Left ventricle myocardium inferior (tissue), 1 donor: ENCODE results near the gene MXI1. TPM values are rescaled to one million over a fixed set of nuclear protein-coding genes. Genes with fewer than 3 reads are reported as not detected.
A peak's percentile ranks its signal among the peaks of the same experiment; 100 is the strongest.

Source experiments
- DNase-seq: peaks from one replicate; pipeline ENCODE4 v3.0.0-alpha.2; 2020
- H3K27ac ChIP-seq: fragments of 200-600 bp; replicated peaks from 2 replicates; pipeline ENCODE4 v1.8.0; 2021
- H3K27me3 ChIP-seq: fragments of 200-600 bp; 2 replicates; pipeline ENCODE4 v1.8.0; 2021; ENCODE audit warnings: low read depth
- H3K36me3 ChIP-seq: fragments of 200-600 bp; 2 replicates; pipeline ENCODE4 v1.8.0; 2021
- H3K4me1 ChIP-seq: fragments of 200-600 bp; 2 replicates; pipeline ENCODE4 v1.8.0; 2021
- H3K4me3 ChIP-seq: fragments of 200-600 bp; 2 replicates; pipeline ENCODE4 v1.8.0; 2021; ENCODE audit warnings: mild to moderate bottlenecking, moderate library complexity
- H3K9me3 ChIP-seq: fragments of 200-600 bp; replicated peaks from 2 replicates; pipeline ENCODE4 v1.8.0; 2021
- CTCF ChIP-seq: fragments of 200-600 bp; IDR thresholded peaks from 2 replicates; pipeline ENCODE4 v1.8.0; 2021; ENCODE audit warnings: antibody characterized with exemption, mild to moderate bottlenecking, borderline replicate concordance
- intact Hi-C: fragments of 100-400 bp; cut with micrococcal nuclease; formaldehyde crosslinking; loops from one replicate; pipeline ENCODE4 v1.11.0; 2022
- total RNA-seq: library from RNA; stranded (reverse); fragmentation: NEBNext Ultra II Directional; extraction: Animal tissue kit (Norgen Biotek cat#: 25700); gene quantifications from one replicate; pipeline ENCODE4 v1.2.1, GENCODE V29; 2021
- donor health status: DM: no; HTN: yes; CAD: no; lungs with severe emphysema.

Gene MXI1
- total RNA-seq, 1 donor from 2014 or later = 60.0 TPM

- peaks cover 16% of the 10 kb centered on the region for H3K36me3 ChIP-seq
- DNase-seq = no peak
- H3K27ac ChIP-seq = peak overlapping the region; percentile 96
- peaks cover 51% of the 10 kb centered on the region for H3K4me1 ChIP-seq
- H3K4me3 ChIP-seq = peak overlapping the region; percentile 90
- TF ChIP-seq CTCF = peak; percentile 71
- no peaks in the 10 kb centered on the region for H3K27me3 ChIP-seq
- intact Hi-C loops = no loop called here
- H3K9me3 ChIP-seq = no peaks in the 10 kb centered on the region
These were observed 98.5 kb downstream of the MXI1 start for GRCh38 chr10:110305767-110306451.

GRCh38 chr10:110306452-110306768, 99.0 kb downstream of the MXI1 start:
- TF ChIP-seq CTCF = no peak
- H3K4me3 ChIP-seq = no peak overlapping the region
- peaks cover 51% of the 10 kb centered on the region for H3K4me1 ChIP-seq
- no peak for DNase-seq
- no peaks in the 10 kb centered on the region for H3K27me3 ChIP-seq
- intact Hi-C loops = no loop called here
- H3K9me3 ChIP-seq = no peaks in the 10 kb centered on the region
- peaks cover 16% of the 10 kb centered on the region for H3K36me3 ChIP-seq
- peak overlapping the region; percentile 96 for H3K27ac ChIP-seq

- intact Hi-C loops = no loop called here
- TF ChIP-seq CTCF = no peak
- Histone ChIP-seq H3K9me3 (no peaks in the 10 kb centered on the region), H3K27me3 (no peaks in the 10 kb centered on the region), H3K27ac (no peak overlapping the region), H3K4me3 (no peak overlapping the region), H3K36me3 (peaks cover 6% of the 10 kb centered on the region), H3K4me1 (peaks cover 43% of the 10 kb centered on the region)
- no peak for DNase-seq
These were observed 100.4 kb downstream of the MXI1 start for GRCh38 chr10:110307805-110308204.

- peaks cover 17% of the 10 kb centered on the region for H3K4me1 ChIP-seq
- H3K9me3 ChIP-seq = no peaks in the 10 kb centered on the region
- no peak for DNase-seq
- H3K27me3 ChIP-seq = no peaks in the 10 kb centered on the region
- TF ChIP-seq CTCF = no peak
- intact Hi-C loops = loop anchor here (2.0 kb wide), 1 partner anchor 236 kb away; no protein-coding TSS in a partner anchor
- H3K27ac ChIP-seq = no peak overlapping the region
- no peak overlapping the region for H3K4me3 ChIP-seq
- no peaks in the 10 kb centered on the region for H3K36me3 ChIP-seq
These were observed 103.3 kb downstream of the MXI1 start for GRCh38 chr10:110310741-110311140.

- TF ChIP-seq CTCF = peak; percentile 73
- H3K27ac ChIP-seq = no peak overlapping the region
- DNase-seq = no peak
- no peaks in the 10 kb centered on the region for H3K36me3 ChIP-seq
- intact Hi-C loops = loop anchor here (2.0 kb wide), 1 partner anchor 235 kb away; no protein-coding TSS in a partner anchor
- peaks cover 13% of the 10 kb centered on the region for H3K4me1 ChIP-seq
- H3K9me3 ChIP-seq = no peaks in the 10 kb centered on the region
- H3K4me3 ChIP-seq = no peak overlapping the region
- H3K27me3 ChIP-seq = no peaks in the 10 kb centered on the region
These were observed 104.0 kb downstream of the MXI1 start for GRCh38 chr10:110311357-110311949.
